Ishikawa (cell line): ENCODE measurements around the gene ADAMTS18.

ENCODE experiments used
- CEBPB ChIP-seq: IDR thresholded peaks from 2 replicates; pipeline ENCODE4 v1.6.1; 2012
- EP300 ChIP-seq: IDR thresholded peaks from 2 replicates; pipeline ENCODE4 v1.6.1; 2012; ENCODE audit warnings: borderline replicate concordance
- MAX ChIP-seq: IDR thresholded peaks from 2 replicates; pipeline ENCODE4 v1.6.1; 2012
- NFIC ChIP-seq: IDR thresholded peaks from 2 replicates; pipeline ENCODE4 v1.6.1; 2012
- RAD21 ChIP-seq: IDR thresholded peaks from 2 replicates; pipeline ENCODE4 v1.6.1; 2012; ENCODE audit warnings: low read depth
- REST ChIP-seq: IDR thresholded peaks from 2 replicates; pipeline ENCODE4 v1.6.1; 2012; ENCODE audit warnings: low read depth, mild to moderate bottlenecking
- TAF1 ChIP-seq: IDR thresholded peaks from 2 replicates; pipeline ENCODE4 v1.6.1; 2012; ENCODE audit warnings: low read depth, mild to moderate bottlenecking
- TCF12 ChIP-seq: IDR thresholded peaks from 2 replicates; pipeline ENCODE4 v1.6.1; 2012; ENCODE audit warnings: low read depth
- TEAD4 ChIP-seq: IDR thresholded peaks from 2 replicates; pipeline ENCODE4 v1.6.1; 2012
- YY1 ChIP-seq: IDR thresholded peaks from 2 replicates; pipeline ENCODE4 v1.6.1; 2012; ENCODE audit warnings: low read depth
- ZBTB7A ChIP-seq: IDR thresholded peaks from 2 replicates; pipeline ENCODE4 v1.6.1; 2012; ENCODE audit warnings: low read depth
- TF ChIP-seq, protein P1 (sequence below): IDR thresholded peaks from 2 replicates; pipeline ENCODE4 v1.6.1; 2012

- TF ChIP-seq YY1 = no peak
- TF ChIP-seq MAX = no peak
- no peak for TF ChIP-seq RAD21
- TF ChIP-seq EP300 = no peak
- TF ChIP-seq CEBPB = no peak
- TF ChIP-seq REST = no peak
- no peak for TF ChIP-seq TCF12
- no peak for TF ChIP-seq NFIC
- TF ChIP-seq TAF1 = no peak
- TF ChIP-seq ZBTB7A = no peak
- TF ChIP-seq, protein P1, sequence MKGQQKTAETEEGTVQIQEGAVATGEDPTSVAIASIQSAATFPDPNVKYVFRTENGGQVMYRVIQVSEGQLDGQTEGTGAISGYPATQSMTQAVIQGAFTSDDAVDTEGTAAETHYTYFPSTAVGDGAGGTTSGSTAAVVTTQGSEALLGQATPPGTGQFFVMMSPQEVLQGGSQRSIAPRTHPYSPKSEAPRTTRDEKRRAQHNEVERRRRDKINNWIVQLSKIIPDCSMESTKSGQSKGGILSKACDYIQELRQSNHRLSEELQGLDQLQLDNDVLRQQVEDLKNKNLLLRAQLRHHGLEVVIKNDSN = no peak
- no peak for TF ChIP-seq TEAD4
Observed at GRCh38 chr16:77328274-77328673, 106.6 kb downstream of the ADAMTS18 start.
